Hepatocyte (in vitro differentiated cells): ENCODE measurements around the gene PYGO2. TPM values are rescaled to one million over a fixed set of nuclear protein-coding genes. Genes with fewer than 3 reads are reported as not detected.

Source experiments
- DNase-seq: peaks from one replicate; pipeline ENCODE4 v3.0.0-alpha.2; 2016; ENCODE audit warnings: low spot score
- H2AFZ ChIP-seq: fragments of 200-600 bp; sonication (generic); 2 replicates; pipeline ENCODE4 v1.6.0; 2016; ENCODE audit warnings: antibody characterized with exemption, mild to moderate bottlenecking
- H3K27ac ChIP-seq: fragments of 200-600 bp; sonication (generic); 2 replicates; pipeline ENCODE4 v1.5.1; 2016; ENCODE audit warnings: mild to moderate bottlenecking
- H3K27me3 ChIP-seq: fragments of 200-600 bp; sonication (generic); 2 replicates; pipeline ENCODE4 v1.6.1; 2016
- H3K36me3 ChIP-seq: fragments of 200-600 bp; sonication (generic); replicated peaks from 2 replicates; pipeline ENCODE4 v1.5.1; 2016; ENCODE audit warnings: low read depth; ENCODE audit not compliant: insufficient read depth
- H3K4me1 ChIP-seq: fragments of 200-600 bp; sonication (generic); 2 replicates; pipeline ENCODE4 v1.5.1; 2016; ENCODE audit warnings: mild to moderate bottlenecking, moderate library complexity; ENCODE audit not compliant: insufficient read depth
- H3K4me2 ChIP-seq: fragments of 200-600 bp; sonication (generic); 2 replicates; pipeline ENCODE4 v1.6.0; 2016
- H3K4me3 ChIP-seq: fragments of 200-600 bp; sonication (generic); 2 replicates; pipeline ENCODE4 v1.5.1; 2016; ENCODE audit warnings: mild to moderate bottlenecking
- H3K79me2 ChIP-seq: fragments of 200-600 bp; sonication (generic); 2 replicates; pipeline ENCODE4 v1.6.0; 2017; ENCODE audit warnings: mild to moderate bottlenecking
- H3K9me2 ChIP-seq: fragments of 200-600 bp; sonication (generic); replicated peaks from 2 replicates; pipeline ENCODE4 v1.6.0; 2017; ENCODE audit warnings: mild to moderate bottlenecking; ENCODE audit not compliant: insufficient read depth
- H3K9me3 ChIP-seq: fragments of 200-600 bp; sonication (generic); 2 replicates; pipeline ENCODE4 v1.5.1; 2016; ENCODE audit warnings: low read depth, mild to moderate bottlenecking
- H4K20me1 ChIP-seq: fragments of 200-600 bp; sonication (generic); 2 replicates; pipeline ENCODE4 v1.6.0; 2016; ENCODE audit warnings: mild to moderate bottlenecking; ENCODE audit not compliant: insufficient read depth, poor library complexity, severe bottlenecking
- CTCF ChIP-seq: fragments of 200-600 bp; sonication (generic); IDR thresholded peaks from 2 replicates; pipeline ENCODE4 v1.5.1; 2016; ENCODE audit warnings: antibody characterized with exemption, mild to moderate bottlenecking; ENCODE audit not compliant: poor library complexity
- EZH2 ChIP-seq: fragments of 200-600 bp; sonication (generic); IDR thresholded peaks from 2 replicates; pipeline ENCODE4 v1.6.1; 2016; ENCODE audit warnings: antibody characterized with exemption, mild to moderate bottlenecking, borderline replicate concordance
- EZH2phosphoT487 ChIP-seq: fragments of 200-600 bp; sonication (generic); IDR thresholded peaks from one replicate; pipeline ENCODE4 v1.6.1; 2018; ENCODE audit warnings: antibody characterized with exemption, mild to moderate bottlenecking, low read depth, moderate library complexity; ENCODE audit not compliant: unreplicated experiment, severe bottlenecking
- WGBS: methylation state at CpG from one replicate; pipeline ENCODE4 v1.1.6; 2016; ENCODE audit warnings: low lambda C conversion rate; ENCODE audit errors: missing lambda C conversion rate; 5-methylcytosine and 5-hydroxymethylcytosine counted together
- polyA plus RNA-seq: library from polyadenylated mRNA; unstranded; fragments of >200 nt; fragmentation: Nextera tagmentation; extraction: Ambion mirVana; gene quantifications from 2 replicates; pipeline ENCODE4 v1.2.1, GENCODE V29; 2016
- total RNA-seq: library from RNA; depleted of rRNA; stranded (reverse); fragments of >200 nt; gene quantifications from 2 replicates; pipeline ENCODE4 v1.2.3, GENCODE V29; 2014

Gene PYGO2
- total and polyA plus RNA-seq, 2 experiments from 2014 or later = 21.8 to 28.3 TPM

GRCh38 chr1:154951901-154952657 lies 9.5 kb downstream of the PYGO2 start:
- no peaks in the 10 kb centered on the region for H3K9me3 ChIP-seq
- H3K4me3 ChIP-seq = no peak overlapping the region
- peaks cover 30% of the 10 kb centered on the region for H3K79me2 ChIP-seq
- H3K27ac ChIP-seq = no peak overlapping the region
- no peaks in the 10 kb centered on the region for H3K9me2 ChIP-seq
- TF ChIP-seq CTCF (no peak), EZH2 (no peak), EZH2phosphoT487 (no peak)
- no peaks in the 10 kb centered on the region for H4K20me1 ChIP-seq
- H3K4me2 ChIP-seq = no peak overlapping the region
- DNase-seq = no peak
- H2AFZ ChIP-seq = no peak overlapping the region
- H3K4me1 ChIP-seq = peaks cover 23% of the 10 kb centered on the region
- H3K36me3 ChIP-seq = no peaks in the 10 kb centered on the region
- no peaks in the 10 kb centered on the region for H3K27me3 ChIP-seq
- WGBS = 80% methylated on average over 15 of the region's 15 CpGs

DNA sequence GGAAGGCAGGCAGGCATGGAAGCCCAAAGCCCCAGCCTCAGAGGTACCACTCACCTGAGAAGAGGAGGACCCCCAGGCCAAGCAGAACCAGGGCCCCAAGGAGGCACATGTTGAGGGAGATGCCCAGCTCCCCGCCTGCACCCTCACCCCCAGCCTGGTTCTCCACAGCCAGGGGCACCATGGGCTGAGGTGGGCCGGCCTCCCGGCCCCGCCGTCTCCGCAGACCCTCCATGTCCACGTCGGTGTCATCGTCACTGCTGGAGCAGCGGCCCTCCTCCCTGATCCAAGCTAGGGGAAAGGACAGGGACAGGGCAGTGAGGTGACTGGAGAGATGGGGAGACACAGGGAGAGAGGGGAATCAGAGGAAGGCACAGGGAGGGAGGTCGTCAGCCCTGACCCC lies 13.5 kb downstream of the PYGO2 start:
- DNase-seq = no peak
- Histone ChIP-seq H3K79me2 (peaks cover 11% of the 10 kb centered on the region), H2AFZ (no peak overlapping the region), H3K4me2 (no peak overlapping the region), H4K20me1 (no peaks in the 10 kb centered on the region), H3K9me3 (no peaks in the 10 kb centered on the region), H3K36me3 (no peaks in the 10 kb centered on the region), H3K4me3 (no peak overlapping the region), H3K27ac (no peak overlapping the region), H3K9me2 (no peaks in the 10 kb centered on the region), H3K27me3 (no peaks in the 10 kb centered on the region), H3K4me1 (peaks cover 20% of the 10 kb centered on the region)
- WGBS = 98% methylated on average over 11 of the region's 11 CpGs
- no peak for TF ChIP-seq EZH2
- TF ChIP-seq EZH2phosphoT487 = no peak
- TF ChIP-seq CTCF = no peak

DNA sequence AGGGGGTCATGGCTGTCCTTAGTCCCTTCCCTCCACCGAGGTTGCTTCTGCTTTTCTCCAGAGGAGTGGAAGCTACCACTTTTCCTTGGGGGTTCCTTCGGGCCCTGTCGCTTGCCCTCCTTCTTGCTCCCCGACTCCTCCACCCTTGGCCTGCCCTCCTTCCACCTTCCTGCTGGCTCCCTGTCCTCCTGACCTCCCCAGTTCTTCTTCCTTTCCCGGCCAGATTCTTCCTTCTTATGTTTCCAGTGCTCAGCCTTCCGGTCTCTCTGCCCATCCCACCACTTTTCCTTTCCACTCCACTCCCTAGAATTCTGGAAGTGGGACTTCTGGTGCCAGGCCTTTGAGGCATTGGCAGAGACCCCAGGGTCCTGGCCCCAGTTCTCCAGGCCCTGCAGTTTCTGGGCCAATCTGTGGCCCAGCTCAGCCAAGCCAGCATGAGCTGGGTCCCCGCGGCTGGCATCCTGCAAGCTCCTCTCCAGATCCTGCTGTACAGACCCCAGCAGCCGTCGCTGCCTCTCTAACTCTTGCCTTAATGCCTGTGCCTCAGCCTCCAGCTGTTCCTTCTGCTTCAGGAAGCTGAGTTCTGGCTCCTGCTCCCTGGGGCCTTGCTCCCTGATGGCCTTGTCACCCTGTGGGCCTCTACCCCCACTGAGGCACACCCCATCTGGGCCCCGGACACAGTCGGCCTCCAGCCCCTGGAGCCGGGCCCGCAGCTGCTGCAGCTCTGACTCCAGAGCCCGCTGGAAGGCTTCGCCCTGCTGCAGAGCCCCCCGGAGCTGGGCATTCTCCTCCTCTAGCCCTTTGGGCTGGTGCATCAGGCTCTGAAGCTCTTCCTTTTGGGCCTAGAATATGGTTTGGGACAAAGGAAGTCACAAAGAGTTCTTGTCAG lies 15.4 kb downstream of the PYGO2 start:
- no peaks in the 10 kb centered on the region for H3K9me3 ChIP-seq
- no peak overlapping the region for H2AFZ ChIP-seq
- DNase-seq = no peak
- no peak overlapping the region for H3K4me2 ChIP-seq
- H3K27ac ChIP-seq = no peak overlapping the region
- H3K9me2 ChIP-seq = no peaks in the 10 kb centered on the region
- H3K4me3 ChIP-seq = no peak overlapping the region
- 95% methylated on average over 17 of the region's 17 CpGs for WGBS
- H3K4me1 ChIP-seq = peaks cover 20% of the 10 kb centered on the region
- no peaks in the 10 kb centered on the region for H3K79me2 ChIP-seq
- H3K36me3 ChIP-seq = no peaks in the 10 kb centered on the region
- no peaks in the 10 kb centered on the region for H3K27me3 ChIP-seq
- TF ChIP-seq EZH2 (no peak), EZH2phosphoT487 (no peak), CTCF (no peak)
- no peaks in the 10 kb centered on the region for H4K20me1 ChIP-seq
